Measurements from ENCODE around the gene TPTE2.
"Not testable (repeated sequence)": the region's sequence is repeated elsewhere in the genome, so short reads cannot be mapped to it uniquely, and the experiment has no call there.

TPTE2 gene

GRCh38 chr13:19561127-19561582 is at the start of gene TPTE2:
TSS of gene TPTE2 (minus strand) at chr13:19561532. CDS start at chr13:19503234, 58,298 bp downstream.
- not testable (repeated sequence) for DNase-seq (ENCODE audit: low spot score)

- DNase-seq (ENCODE audit: low spot score) = no peak
Observed at GRCh38 chr13:19607523-19608078, 46.3 kb upstream of the TPTE2 start.

GRCh38 chr13:19606737-19607136 is 45.4 kb upstream of the TPTE2 start:
- no peak for DNase-seq (ENCODE audit: low spot score)

- DNase-seq (ENCODE audit: low spot score) = no peak
Observed at GRCh38 chr13:19606152-19606551, 44.8 kb upstream of the TPTE2 start.

GRCh38 chr13:19605161-19605955 is 44.0 kb upstream of the TPTE2 start:
- no peak for DNase-seq (ENCODE audit: low spot score)

- no peak for DNase-seq (ENCODE audit: low spot score)
Observed at GRCh38 chr13:19604306-19604705, 43.0 kb upstream of the TPTE2 start.

GRCh38 chr13:19601749-19602725 is 40.7 kb upstream of the TPTE2 start:
- DNase-seq (ENCODE audit: low spot score) = peak; percentile 62

DNA sequence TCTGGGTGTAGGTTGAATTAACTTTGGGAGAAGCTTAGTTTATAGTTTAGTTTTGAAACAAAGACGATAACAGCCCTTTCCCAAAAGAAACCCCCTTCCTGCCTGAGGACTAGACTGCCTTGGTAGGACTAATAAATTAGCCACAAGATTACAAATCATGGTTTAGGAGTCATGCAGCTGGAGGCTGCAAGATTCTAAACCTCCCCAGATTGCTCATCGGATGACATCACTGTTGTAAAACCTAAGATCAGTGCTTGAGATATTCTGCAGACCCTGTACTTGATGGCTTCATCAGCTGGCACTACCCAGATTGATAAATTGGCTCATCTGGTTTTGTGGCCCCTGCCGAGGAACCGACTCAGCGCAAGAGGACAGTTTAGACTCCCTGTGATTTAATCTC is 36.2 kb upstream of the TPTE2 start:
- no peak for DNase-seq (ENCODE audit: low spot score)

- DNase-seq (ENCODE audit: low spot score) = no peak
Observed at GRCh38 chr13:19596960-19597361, 35.6 kb upstream of the TPTE2 start.

GRCh38 chr13:19596086-19596485 is 34.8 kb upstream of the TPTE2 start:
- DNase-seq (ENCODE audit: low spot score) = no peak

- no peak for DNase-seq (ENCODE audit: low spot score)
Observed at GRCh38 chr13:19592657-19593180, 31.4 kb upstream of the TPTE2 start.

GRCh38 chr13:19591864-19592263 is 30.5 kb upstream of the TPTE2 start:
- DNase-seq (ENCODE audit: low spot score) = no peak

DNA sequence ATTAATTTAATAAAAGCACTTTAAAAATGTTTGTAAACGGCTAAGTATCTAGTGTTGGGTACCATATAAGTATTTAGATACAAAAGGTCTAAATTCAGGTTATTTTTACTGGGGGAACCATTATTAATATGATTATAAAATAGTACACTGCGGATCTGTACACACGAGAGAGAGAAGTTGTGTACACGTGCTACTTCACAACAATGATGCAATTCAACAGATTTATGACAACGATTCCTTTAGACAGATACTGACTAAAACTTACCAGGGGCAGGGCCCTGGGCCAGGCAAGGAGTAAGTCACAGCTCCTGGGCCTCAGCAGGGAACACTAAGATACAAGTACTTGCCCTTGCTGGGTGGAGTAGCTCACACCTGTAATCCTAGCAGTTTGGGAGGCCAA is 29.1 kb upstream of the TPTE2 start:
- DNase-seq (ENCODE audit: low spot score) = no peak

GRCh38 chr13:19589312-19589711 is 28.0 kb upstream of the TPTE2 start:
- no peak for DNase-seq (ENCODE audit: low spot score)

GRCh38 chr13:19587635-19588300 is 26.4 kb upstream of the TPTE2 start:
- DNase-seq (ENCODE audit: low spot score) = peak; percentile 26

GRCh38 chr13:19586904-19587634 is 25.7 kb upstream of the TPTE2 start:
- DNase-seq (ENCODE audit: low spot score) = no peak

GRCh38 chr13:19581675-19582074 is 20.3 kb upstream of the TPTE2 start:
- DNase-seq (ENCODE audit: low spot score) = no peak

DNA sequence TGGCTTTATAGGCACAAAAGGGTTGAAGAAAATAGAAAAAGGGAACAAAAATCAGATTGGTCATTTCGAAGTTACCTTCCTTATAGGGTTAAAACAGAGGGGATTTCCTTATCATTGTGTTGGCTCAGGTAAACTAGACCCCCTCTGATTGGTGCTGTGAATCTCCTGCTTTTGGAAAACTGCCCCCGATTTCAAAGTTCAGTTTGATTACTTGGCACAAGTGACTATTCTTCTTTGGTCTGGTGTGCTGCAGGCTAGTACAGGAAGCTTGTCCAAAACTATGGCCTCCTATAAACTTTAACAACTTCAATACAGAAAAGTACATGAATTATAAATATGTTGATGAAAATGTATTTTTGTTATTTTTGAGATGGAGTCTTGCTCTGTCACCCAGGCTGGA is 13.9 kb upstream of the TPTE2 start:
- DNase-seq (ENCODE audit: low spot score) = no peak

GRCh38 chr13:19573120-19573716 is 11.9 kb upstream of the TPTE2 start:
- DNase-seq (ENCODE audit: low spot score) = no peak

DNA sequence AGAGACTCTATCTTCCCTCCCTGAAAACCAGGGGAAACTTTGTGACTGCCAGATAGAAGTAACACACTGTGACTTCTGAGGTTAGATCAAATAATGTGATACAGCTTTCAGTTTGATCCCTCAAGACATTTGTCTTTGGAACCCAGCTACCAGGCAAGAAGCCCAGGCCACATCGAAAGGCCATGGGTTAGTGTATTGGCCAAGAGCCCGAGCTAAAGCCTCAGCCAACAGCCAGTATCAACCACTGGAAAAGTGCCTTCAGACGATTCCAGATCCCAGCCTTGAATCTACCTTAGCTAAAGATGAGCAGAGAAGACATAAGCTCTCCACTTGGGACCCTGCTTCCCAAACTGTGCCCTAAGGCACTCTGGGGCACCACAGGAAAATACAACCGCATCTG is 10.9 kb upstream of the TPTE2 start:
- no peak for DNase-seq (ENCODE audit: low spot score)
